Suppressor macrophage treated with lipopolysaccharide for 1 hour (primary cell): ENCODE results near the gene ADD1.
A peak's percentile ranks its signal among the peaks of the same experiment; 100 is the strongest.

Experiments used
- DNase-seq, 3 donors: peaks; one replicate each; pipeline ENCODE4 v3.0.0-alpha.2; 2020 to 2022

ADD1 gene

DNA sequence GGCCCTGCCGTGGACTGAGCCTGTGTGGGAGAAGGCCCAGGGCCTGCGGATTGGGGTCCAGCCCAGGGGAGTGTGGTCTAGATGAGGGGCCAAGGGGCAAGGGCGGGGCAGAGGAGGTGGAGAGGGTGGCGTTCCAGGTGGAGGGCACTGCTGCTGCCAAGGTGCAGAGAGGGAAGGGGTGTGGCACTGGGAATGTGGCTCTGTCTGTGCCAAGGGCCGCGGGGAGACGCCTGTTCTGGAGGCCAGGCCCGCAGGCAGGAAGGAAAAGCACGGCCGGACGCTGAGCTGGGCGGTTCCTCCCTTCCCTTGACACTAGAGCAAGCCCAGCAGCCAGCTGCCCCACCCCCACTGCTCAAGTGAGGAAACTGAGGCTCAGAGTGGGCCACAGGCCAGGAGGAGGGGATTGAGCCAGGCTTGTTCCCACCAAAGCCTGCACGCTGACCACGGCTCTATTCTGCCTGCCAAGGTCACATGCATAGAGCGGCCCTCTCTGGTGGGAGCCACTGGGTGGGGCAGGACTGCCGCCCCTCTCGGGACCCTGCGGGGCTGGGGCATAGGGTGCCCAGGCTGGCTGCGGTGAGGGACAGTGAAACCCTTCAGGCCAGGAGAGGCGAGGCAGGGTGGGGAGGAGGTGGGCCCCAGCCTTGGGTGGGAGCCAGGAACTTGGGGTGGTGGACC, 37.8 kb upstream of the ADD1 start:
- DNase-seq: no peak

DNA sequence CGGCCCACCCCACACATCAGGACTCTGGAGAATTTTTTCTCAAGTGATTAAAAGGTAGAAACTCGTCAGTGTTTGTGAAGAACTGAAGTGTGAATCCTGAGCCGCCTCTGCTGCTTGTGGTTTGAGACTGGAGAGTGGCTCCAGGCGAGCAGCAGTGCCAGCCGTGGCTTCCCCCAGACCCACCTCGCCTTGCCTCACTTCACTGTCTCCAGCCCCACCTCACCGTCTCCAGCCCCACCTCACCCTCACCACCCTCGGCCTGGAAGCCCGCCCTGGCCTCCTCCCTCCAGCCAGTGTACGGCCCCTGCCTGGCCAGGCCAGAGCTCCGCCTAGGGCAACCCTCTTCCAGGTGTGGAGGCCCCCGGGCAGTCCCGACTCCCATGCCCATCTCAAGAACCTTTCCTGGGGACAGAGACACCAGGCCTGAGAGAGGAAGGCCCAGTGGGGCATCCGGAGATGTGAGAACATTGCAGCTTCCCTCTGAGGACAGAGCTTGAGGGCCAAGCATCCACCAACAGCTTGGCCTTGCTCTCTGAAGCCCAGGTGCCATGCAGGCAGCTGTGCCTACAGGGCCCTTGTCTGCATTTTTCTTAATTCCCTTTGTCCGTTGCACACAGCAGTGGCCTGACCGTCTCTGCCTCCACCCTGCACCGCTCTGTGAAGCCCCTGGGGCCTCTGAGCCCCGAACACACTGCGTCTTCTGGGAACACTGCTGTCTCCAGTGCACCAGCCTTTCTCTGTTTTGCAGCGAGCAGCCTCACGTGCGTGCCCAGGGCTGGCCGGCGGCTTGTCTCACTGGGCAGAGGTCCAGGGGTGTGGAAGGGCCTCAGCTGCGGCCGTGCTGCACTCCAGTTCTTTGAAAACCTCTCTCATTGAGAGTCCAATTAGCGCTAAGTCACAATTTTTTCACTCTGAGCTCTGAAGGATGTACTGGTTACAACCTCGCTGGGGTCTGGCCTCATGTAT, 37.0 kb upstream of the ADD1 start:
- DNase-seq: no peak

DNA sequence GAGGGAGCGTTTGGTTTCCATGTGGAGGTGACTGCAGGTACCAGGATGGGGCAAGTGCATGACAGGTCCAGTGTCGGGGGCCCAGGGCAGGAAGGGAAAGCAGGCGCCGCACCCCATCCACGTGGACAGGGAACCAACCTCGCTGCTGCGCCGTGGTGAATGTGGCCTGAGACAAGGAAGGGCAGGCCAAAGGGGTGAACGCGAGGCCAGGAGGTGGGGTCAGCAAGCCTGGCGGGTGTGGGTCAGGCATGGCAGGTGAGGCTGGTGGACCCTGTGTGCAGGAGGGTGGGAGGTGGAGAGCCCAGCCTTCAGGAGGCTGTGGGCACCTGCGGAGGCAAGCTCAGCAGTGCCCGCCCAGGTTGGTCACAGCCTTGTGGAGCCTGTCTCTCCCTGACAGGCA, 36.1 kb upstream of the ADD1 start:
- DNase-seq: no peak

DNA sequence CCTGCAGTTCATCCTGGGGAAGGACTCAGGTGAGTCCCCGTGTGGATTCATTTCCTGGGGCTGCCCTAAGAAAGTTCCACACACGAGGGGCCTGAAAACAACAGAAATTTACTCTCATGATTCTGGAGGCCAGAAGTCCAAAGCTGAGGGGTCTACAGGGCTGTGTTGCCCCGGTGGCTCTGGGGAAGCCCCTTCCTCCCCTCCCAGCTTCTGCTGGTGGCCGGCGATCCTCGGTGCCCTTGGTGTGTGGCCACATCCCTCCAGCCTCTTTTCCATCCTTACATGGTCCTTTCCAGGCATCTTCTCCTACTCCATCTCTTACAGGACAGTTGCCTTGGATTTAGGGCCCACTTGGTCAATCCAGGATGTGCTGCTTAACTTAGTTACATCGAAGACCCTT, 35.6 kb upstream of the ADD1 start:
- no peak for DNase-seq

- DNase-seq: peak; percentile 52 to 72 (median 71)
Measured at GRCh38 chr4:2809610-2810180, 33.9 kb upstream of the ADD1 start.

GRCh38 chr4:2810388-2810787, 33.3 kb upstream of the ADD1 start:
- DNase-seq: no peak

DNA sequence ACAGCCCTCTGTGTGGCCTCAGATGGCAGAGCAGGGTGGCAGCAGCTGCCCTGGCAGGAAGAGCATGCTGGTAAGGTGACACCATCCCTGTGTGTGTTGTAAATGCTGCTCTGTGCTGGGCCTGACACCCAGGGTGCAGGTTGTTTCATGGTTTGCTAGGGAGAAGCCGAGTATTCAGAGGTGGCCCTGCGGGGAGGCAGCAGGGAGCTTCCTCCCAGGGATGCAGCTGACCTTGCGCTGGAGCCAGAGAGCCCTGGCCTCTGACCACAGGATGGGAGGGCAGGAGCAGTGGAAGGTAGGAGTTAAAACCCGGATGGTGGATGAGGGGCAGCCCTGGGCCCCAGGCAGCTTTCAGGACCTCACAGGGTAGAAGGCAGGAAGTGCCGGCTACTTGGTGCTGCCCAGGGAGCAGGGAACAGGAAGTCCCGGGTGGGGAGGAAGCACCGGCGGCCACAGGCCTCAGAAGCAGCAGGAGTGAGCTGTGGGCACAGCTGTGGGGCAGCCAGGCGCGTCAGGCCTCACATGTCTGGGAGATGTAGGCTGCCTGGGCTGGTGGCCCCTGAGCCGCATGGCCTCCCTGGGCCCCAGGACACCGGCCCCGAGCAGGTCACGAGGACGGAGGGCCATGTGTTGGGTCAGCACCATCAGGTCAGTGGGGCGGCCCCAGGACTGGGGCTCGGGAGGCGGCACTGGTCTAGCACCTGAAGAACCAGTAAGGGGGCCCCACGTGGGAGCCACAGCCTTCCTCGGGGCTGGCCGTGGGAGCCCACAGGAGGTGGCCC, 31.6 kb upstream of the ADD1 start:
- peak; percentile 86 to 92 (median 89) for DNase-seq

DNA sequence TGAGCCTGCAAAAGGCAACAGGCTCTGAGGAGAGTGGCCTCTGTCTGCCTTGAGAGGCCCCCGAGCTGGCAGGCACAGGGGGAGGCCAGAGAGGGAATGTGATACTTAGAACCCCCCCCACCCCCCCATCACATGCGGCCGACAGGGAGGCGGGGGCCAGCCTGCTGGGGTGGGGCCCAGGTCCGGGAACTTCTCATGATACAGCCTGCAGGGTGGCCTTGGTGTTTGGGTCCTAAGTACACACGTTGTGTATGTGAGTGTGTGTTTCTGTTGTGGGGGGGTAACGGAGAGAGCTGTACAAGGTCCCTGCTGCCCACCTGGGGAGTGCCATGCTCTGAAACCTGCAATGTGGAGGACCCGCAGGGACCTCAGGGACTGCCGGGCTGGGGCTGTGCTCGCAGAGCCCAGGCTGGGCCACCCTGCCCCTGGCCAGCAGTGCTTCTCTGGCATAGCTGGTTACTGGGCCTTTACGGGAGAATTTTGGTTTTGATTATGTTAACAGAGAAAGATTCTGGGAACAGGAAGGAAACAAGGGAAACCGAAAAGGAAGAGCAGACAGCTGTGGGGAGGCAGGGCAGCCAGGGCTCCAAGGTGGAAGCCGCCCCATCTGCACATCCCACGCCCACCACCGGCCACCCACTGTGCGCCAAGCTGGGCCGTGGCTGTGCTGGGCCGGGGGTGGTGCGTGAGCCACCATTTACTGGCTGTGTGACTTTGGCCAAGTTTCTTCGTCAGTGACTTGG, 30.9 kb upstream of the ADD1 start:
- peak in 2 of 3 donors; percentile 46 to 71 for DNase-seq

DNA sequence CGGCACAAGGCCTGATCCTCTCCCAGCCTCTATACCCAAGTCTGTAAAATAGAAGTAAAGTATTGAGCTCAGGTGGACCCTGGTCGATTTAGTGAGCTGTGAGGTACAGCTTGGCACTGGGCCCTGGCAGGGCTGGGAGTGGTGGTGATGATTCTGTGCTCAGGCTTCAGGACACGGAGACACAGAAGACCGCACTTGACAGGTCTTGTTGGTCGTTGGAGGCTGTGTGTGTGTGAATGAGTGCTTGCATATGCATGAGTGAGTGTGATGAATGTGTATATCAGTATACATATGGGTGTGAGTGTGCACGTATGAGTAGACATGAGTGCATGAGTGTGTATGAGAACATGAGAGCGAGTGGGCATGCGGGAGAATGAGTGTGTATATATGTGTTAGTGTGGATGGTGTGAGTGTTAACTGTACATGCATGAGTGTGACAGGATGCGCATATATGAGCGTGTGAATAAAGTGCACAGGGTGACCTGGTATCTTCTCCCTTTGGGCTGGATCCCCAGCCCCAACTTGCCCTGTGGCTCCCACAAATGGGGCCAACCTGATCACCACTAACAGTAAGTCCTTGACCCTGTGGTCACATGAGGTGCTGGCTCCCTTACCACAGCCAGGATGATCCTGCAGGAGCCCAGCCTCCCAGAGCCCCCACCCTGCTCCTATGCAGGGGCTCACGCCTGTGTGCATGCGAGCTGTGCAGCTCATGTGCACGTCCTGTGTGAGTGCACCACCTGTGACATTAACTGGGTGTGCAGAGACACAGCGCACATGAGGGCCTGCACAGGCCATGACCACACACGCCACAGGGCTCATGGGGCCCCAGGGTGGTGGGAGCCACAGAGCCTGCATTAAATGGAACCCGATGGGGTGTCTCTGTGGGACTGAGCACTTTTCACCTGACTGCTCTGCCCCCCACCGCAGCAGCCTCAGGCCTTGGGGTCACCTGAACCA, 29.9 kb upstream of the ADD1 start:
- no peak for DNase-seq

DNA sequence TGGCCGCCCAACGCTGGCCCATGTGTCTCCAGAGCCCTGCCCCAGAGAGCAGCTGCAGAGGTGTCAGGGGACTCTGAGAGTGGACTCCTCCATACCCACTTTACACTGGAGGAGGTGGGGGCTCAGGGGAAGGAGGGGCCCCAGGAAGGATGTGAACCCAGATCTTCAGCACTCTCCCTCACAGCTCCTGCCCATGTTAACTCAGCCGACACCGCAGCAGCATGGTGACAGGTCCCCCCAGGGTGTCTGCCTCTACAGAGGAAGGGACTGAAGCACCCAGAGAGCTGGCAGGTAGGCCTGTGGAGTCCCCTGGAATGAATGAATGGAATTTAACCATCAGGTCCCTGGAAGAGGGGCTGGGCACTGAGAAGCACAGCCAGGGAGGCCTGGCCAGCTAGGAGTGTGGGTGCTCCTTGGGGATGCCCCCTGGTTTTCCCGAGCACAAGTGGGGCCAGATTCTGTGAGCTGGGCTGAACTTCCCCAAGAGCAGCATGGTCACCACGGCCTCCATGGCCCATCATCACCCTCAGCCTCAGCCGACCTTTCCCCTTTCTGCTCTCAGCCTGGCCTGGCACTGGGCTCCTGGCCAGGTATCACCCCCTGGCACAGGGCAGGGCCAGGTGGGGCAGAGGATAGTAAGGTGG, 28.9 kb upstream of the ADD1 start:
- peak; percentile 80 to 87 (median 86) for DNase-seq

DNA sequence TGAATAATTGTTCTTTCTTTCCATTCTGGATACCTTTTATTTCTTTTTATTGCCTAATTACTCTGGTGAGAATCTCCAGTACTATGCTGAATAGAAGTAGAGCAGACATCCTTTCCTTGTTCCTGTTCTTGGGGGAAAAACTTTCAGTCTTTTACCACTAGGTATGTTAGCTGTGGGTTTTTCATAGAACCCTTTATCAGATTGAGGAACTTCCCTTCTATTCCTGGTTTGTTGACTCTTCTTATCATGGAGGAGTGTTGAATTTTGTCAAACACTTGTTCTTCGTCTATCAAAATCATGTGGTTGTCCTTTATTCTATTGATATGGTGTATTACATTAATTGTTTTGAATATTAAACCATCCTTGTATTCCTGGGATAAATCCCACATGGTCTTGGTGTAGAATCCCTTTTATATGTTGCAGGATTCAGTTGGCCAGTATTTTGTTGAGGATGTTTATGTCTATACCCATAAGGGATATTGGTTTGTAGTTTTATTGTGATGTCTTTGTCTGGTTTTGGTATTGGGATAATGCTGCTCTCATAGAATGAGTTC, 27.2 kb upstream of the ADD1 start:
- DNase-seq: peak in 1 of 3 donors; percentile 52

GRCh38 chr4:2817137-2817536, 26.5 kb upstream of the ADD1 start:
- DNase-seq: no peak

GRCh38 chr4:2817701-2818350, 25.8 kb upstream of the ADD1 start:
- no peak for DNase-seq

GRCh38 chr4:2818351-2818939, 25.2 kb upstream of the ADD1 start:
- no peak for DNase-seq

DNA sequence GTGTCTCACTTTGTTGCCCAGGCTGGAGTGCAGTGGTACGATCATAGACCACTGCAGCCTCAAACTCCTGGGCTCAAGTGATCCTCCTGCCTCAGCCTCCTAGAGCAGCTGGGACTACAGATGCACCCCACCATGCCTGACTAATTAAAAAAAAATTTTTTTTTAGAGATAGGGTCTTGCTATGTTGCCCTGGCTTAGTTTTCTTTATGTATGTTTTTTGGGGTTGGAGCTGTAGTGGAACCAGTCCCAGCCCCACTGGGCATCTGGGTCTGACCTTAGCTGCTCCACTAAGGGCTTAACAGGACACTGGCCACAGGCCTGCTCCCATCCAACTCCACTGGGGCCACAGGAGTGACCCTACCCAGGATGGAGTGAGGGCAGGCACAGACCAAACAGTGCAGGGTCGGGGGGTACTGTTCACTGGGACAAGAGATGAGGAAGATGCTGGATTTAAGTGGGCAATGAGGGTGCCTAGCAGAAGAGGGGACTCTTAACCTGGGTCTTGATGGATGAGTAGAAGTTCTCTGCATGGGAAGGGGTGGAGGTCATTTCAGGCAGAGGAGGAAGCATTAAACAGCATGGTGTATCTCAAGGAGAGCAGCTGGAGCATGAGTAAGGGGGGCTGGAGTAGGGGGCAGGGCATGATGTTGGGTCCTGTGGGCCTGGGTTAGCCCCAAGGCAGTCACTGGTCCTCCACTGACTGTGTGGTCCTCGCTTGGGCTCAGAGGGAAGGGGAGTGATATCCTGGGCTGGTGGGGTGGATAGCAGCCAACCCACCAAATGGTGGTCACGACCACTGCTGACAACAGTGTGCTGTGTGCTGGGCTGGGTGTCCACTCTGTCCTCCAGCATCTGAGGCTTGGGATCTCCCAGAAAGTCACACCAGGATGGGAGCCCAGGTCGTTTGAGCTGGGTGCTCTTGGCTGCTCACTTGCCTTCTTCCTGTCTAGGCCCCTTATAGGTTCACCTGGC, 24.1 kb upstream of the ADD1 start:
- no peak for DNase-seq

DNA sequence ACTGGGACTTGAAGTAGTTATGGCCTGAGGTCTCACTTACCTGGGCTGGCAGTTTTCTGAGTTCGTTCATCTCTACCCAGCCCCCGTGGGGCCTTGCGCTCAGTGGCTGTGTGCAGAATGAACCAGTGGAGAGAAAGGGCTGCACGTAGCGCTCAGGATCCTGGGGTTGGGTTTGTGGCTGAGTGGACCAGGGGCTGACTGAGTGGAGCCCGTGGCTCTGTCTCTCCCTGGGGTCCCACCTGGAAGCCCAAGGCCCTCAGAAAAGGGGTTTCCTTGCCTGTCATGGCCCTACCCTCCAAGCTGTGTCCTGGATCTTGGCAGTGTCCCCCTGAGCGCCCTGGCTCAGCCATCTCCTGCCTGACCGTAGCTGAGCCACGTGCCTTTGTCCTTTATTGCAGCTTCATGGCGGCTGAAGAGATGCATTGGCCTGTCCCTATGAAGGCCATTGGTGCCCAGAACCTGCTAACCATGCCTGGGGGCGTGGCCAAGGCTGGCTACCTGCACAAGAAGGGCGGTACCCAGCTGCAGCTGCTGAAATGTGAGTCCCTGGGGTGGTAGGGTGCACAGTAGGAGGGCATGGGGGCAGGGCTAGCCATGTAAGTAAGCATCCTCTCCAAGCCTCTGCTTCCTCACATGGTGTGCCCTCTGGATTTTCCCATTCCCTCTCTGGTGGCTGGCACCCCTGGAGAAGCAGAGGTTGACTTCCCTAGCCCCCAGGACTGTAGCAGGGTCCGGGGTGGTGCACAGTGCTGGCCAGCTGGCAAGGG, 23.2 kb upstream of the ADD1 start:
- DNase-seq: no peak
